Esophagus squamous epithelium (tissue), 4 donors: ENCODE measurements around the gene CA6.

Experiments
- CTCF ChIP-seq, 6 experiments: fragments of 450-650 bp in 4 of 6; fragments of 200-600 bp in 2 of 6; sonication (generic) in 2 of 6; IDR thresholded peaks; one replicate each; pipeline ENCODE4 v1.5.1; 2016 to 2019; ENCODE audit warnings: antibody characterized with exemption in 6 of 6, mild to moderate bottlenecking in 4 of 6, moderate library complexity in 4 of 6
- POLR2A ChIP-seq, 4 donors: fragments of 450-650 bp; IDR thresholded peaks; one replicate each; pipeline ENCODE4 v1.6.1; 2017; ENCODE audit warnings: antibody characterized with exemption in 4 of 4, mild to moderate bottlenecking in 4 of 4, moderate library complexity in 3 of 4

GRCh38 chr1:8902765-8903164 lies 42.9 kb upstream of the CA6 start:
- peak in 2 of 6 experiments; percentile 14 to 41 for TF ChIP-seq CTCF (IDR thresholded peaks at IDR 0.05)
- no peak for TF ChIP-seq POLR2A (IDR thresholded peaks at IDR 0.05)
